ENCODE measurements around the gene SOCS7.
"Not testable (repeated sequence)": the region's sequence is repeated elsewhere in the genome, so short reads cannot be mapped to it uniquely, and the experiment has no call there.

Gene SOCS7

GRCh38 chr17:38421871-38422827 is 70.5 kb downstream of the SOCS7 start:
- no peak for DNase-seq

GRCh38 chr17:38424297-38424972 is 72.8 kb downstream of the SOCS7 start:
- no peak for DNase-seq

- no peak for DNase-seq
Observed at GRCh38 chr17:38425031-38425430, 73.4 kb downstream of the SOCS7 start.

- no peak for DNase-seq
Observed at GRCh38 chr17:38425744-38426143, 74.1 kb downstream of the SOCS7 start.

- no peak for DNase-seq
Observed at GRCh38 chr17:38426441-38426840, 74.8 kb downstream of the SOCS7 start.

- DNase-seq, result no peak
Observed at GRCh38 chr17:38427160-38427949, 75.7 kb downstream of the SOCS7 start.

- peak; percentile 30 for DNase-seq
Observed at GRCh38 chr17:38428112-38428642, 76.5 kb downstream of the SOCS7 start, which contains the start of gene ARHGAP23. Gene ARHGAP23 (plus strand): TSS chr17:38428464. CDS start chr17:38428486, 22 bp downstream.

GRCh38 chr17:38428643-38429371 is 77.2 kb downstream of the SOCS7 start:
- no peak for DNase-seq

GRCh38 chr17:38429476-38430100 is 77.9 kb downstream of the SOCS7 start:
- no peak for DNase-seq

- no peak for DNase-seq
Observed at GRCh38 chr17:38430316-38430715, 78.7 kb downstream of the SOCS7 start.

GRCh38 chr17:38430822-38431221 is 79.2 kb downstream of the SOCS7 start:
- no peak for DNase-seq

GRCh38 chr17:38431346-38432145 is 79.9 kb downstream of the SOCS7 start:
- DNase-seq, result no peak

GRCh38 chr17:38434178-38434665 is 82.6 kb downstream of the SOCS7 start:
- DNase-seq, result no peak

GRCh38 chr17:38435795-38436194 is 84.2 kb downstream of the SOCS7 start:
- no peak for DNase-seq

GRCh38 chr17:38436386-38436785 is 84.7 kb downstream of the SOCS7 start:
- no peak for DNase-seq

- DNase-seq, result not testable (repeated sequence)
Observed at GRCh38 chr17:38437313-38437712, 85.7 kb downstream of the SOCS7 start.

GRCh38 chr17:38439436-38439835 is 87.8 kb downstream of the SOCS7 start:
- DNase-seq, result no peak

GRCh38 chr17:38440614-38441397 is 89.2 kb downstream of the SOCS7 start:
- DNase-seq, result no peak

- no peak for DNase-seq
Observed at GRCh38 chr17:38441429-38442061, 89.9 kb downstream of the SOCS7 start.
